Mesothelial cell of epicardium (in vitro differentiated cells): ENCODE results near the gene LAMA3. TPM values are rescaled to one million over a fixed set of nuclear protein-coding genes. Genes with fewer than 3 reads are reported as not detected.

Experiments used
- DNase-seq, 2 experiments: peaks; one replicate each; pipeline ENCODE4 v3.0.0; 2021; ENCODE audit warnings: low spot score in 2 of 2; ENCODE audit not compliant: unreplicated experiment in 2 of 2
- H3K27ac Mint-ChIP-seq: 2 replicates; pipeline ENCODE4 v1.8.0; 2021; ENCODE audit warnings: mixed read lengths
- H3K27me3 Mint-ChIP-seq: 2 replicates; pipeline ENCODE4 v1.8.0; 2021; ENCODE audit warnings: low read depth, mixed read lengths
- H3K36me3 Mint-ChIP-seq: 2 replicates; pipeline ENCODE4 v1.8.0; 2021; ENCODE audit warnings: mixed read lengths
- H3K4me1 Mint-ChIP-seq: 2 replicates; pipeline ENCODE4 v1.8.0; 2021; ENCODE audit warnings: mixed read lengths
- H3K4me3 Mint-ChIP-seq: 2 replicates; pipeline ENCODE4 v1.8.0; 2021; ENCODE audit warnings: mild to moderate bottlenecking, moderate library complexity, mixed read lengths
- H3K9me3 Mint-ChIP-seq: 2 replicates; pipeline ENCODE4 v1.8.0; 2021; ENCODE audit warnings: mixed read lengths
- CTCF ChIP-seq: fragments of 200-600 bp; sonication (generic); IDR thresholded peaks from one replicate; pipeline ENCODE4 v1.5.0; 2021; ENCODE audit warnings: antibody characterized with exemption; ENCODE audit not compliant: unreplicated experiment
- total RNA-seq: library from RNA; stranded (reverse); gene quantifications from 3 replicates; pipeline ENCODE4 v1.2.1, GENCODE V29; 2021

LAMA3 gene
- total RNA-seq, 1 donor from 2014 or later: 6.7 TPM

- Mint-ChIP-seq H3K4me3 (no peak overlapping the region), H3K36me3 (no peaks in the 10 kb centered on the region), H3K9me3 (no peaks in the 10 kb centered on the region), H3K27me3 (peaks cover 47% of the 10 kb centered on the region), H3K27ac (no peak overlapping the region), H3K4me1 (no peaks in the 10 kb centered on the region)
- no peak for DNase-seq
- no peak for TF ChIP-seq CTCF
Observed at GRCh38 chr18:23825496-23825895, 136.2 kb downstream of the LAMA3 start.

DNA sequence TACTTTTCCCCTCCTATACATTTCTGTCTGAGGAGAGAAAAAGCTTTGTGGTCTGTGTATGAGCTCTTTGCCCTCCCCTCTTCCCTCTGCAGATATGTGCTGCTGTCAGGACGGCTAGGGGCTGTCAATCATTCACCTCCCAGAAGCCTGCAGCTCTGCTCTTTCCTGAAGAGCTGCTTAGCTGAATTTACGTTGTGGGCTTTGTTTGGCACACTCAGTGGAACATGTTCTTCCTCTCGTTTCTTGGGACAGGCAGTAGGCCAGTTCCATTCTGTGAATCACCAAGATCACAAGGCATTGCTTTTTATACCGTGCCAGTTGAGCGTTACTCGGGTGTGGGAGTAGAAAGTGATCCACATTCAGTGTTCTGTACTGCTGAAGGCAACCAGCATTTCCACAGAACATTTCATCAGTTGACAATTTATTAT, 136.7 kb downstream of the LAMA3 start:
- Mint-ChIP-seq H3K36me3 (no peaks in the 10 kb centered on the region), H3K4me1 (no peaks in the 10 kb centered on the region), H3K9me3 (no peaks in the 10 kb centered on the region), H3K27me3 (peaks cover 44% of the 10 kb centered on the region), H3K27ac (no peak overlapping the region), H3K4me3 (no peak overlapping the region)
- DNase-seq: no peak
- TF ChIP-seq CTCF: no peak

DNA sequence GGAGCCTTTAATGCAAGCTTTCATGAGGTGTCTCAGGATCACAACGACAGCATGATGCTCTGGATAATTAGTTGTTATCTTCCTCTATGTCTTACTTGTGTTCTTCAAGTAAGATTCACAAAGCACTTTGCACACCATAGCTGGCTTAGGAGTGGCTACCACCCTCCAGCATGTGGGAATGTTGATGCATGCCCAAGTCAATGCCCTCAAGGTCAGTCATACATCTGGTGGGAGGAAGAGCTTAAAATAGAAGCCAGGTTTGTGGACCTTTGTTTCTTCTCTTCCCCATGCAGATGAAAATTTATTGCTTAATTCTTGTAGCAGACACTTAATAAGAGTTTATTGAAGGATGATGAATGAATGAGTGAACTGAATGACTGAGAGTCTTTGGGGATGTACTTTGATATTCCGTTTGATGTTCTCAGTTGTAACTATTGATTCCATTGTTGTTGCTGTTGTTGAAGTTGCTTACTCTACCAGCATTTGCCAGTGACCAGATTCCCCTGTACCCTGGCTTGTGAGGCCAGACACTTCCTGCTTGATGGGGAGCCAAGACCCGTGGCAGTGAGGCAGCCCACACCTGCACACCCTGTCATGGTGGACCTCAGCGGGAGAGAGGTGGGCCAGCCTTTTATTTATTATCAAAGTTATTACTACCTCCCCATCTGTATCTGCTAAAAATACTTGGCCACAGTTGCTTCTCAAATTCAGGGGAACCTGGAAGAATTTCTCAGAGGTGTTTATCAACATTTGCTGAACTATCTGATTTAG, 137.8 kb downstream of the LAMA3 start:
- no peaks in the 10 kb centered on the region for H3K36me3 Mint-ChIP-seq
- no peak for TF ChIP-seq CTCF
- H3K27ac Mint-ChIP-seq: no peak overlapping the region

GRCh38 chr18:23827681-23828080, 138.4 kb downstream of the LAMA3 start:
- Mint-ChIP-seq H3K27ac (no peak overlapping the region), H3K9me3 (no peaks in the 10 kb centered on the region), H3K36me3 (no peaks in the 10 kb centered on the region), H3K27me3 (peaks cover 35% of the 10 kb centered on the region), H3K4me1 (no peaks in the 10 kb centered on the region), H3K4me3 (no peak overlapping the region)
- TF ChIP-seq CTCF: no peak
- DNase-seq: no peak

More for the DNA sequence above, 137.8 kb downstream of the LAMA3 start:
- Mint-ChIP-seq H3K9me3 (no peaks in the 10 kb centered on the region), H3K4me3 (no peak overlapping the region), H3K27me3 (peaks cover 37% of the 10 kb centered on the region), H3K4me1 (no peaks in the 10 kb centered on the region)
- no peak for DNase-seq

GRCh38 chr18:23828426-23828825, 139.2 kb downstream of the LAMA3 start:
- no peaks in the 10 kb centered on the region for H3K9me3 Mint-ChIP-seq

More at GRCh38 chr18:23828426-23828825, 139.2 kb downstream of the LAMA3 start:
- DNase-seq: no peak
- peaks cover 35% of the 10 kb centered on the region for H3K27me3 Mint-ChIP-seq
- no peaks in the 10 kb centered on the region for H3K4me1 Mint-ChIP-seq
- TF ChIP-seq CTCF: no peak
- H3K36me3 Mint-ChIP-seq: no peaks in the 10 kb centered on the region
- no peak overlapping the region for H3K4me3 Mint-ChIP-seq
- H3K27ac Mint-ChIP-seq: no peak overlapping the region
